NCI-H2227 (cell line): ENCODE data around the gene BTG2.
A peak's percentile ranks its signal among the peaks of the same experiment; 100 is the strongest.
"Not testable (repeated sequence)": the region's sequence is repeated elsewhere in the genome, so short reads cannot be mapped to it uniquely, and the experiment has no call there.

Experiments
- DNase-seq: peaks from one replicate; lab custom pipeline; 2025; ENCODE audit not compliant: unreplicated experiment; lab: John Stamatoyannopoulos, UW

The BTG2 gene

GRCh38 chr1:203314025-203314759 lies 8.9 kb downstream of the BTG2 start:
- DNase-seq, result not testable (repeated sequence)

GRCh38 chr1:203316626-203317093 lies 11.3 kb downstream of the BTG2 start:
- DNase-seq, result no peak

- DNase-seq, result no peak
Measured at GRCh38 chr1:203317429-203318228, 12.3 kb downstream of the BTG2 start.

- DNase-seq, result no peak
Measured at GRCh38 chr1:203318229-203318517, 12.9 kb downstream of the BTG2 start.

GRCh38 chr1:203320591-203321272 lies 15.4 kb downstream of the BTG2 start:
- peak; percentile 38 for DNase-seq

GRCh38 chr1:203321273-203322052 lies 16.1 kb downstream of the BTG2 start:
- DNase-seq, result no peak

- DNase-seq, result no peak
Measured at GRCh38 chr1:203322500-203323179, 17.3 kb downstream of the BTG2 start.

GRCh38 chr1:203323587-203323986 lies 18.3 kb downstream of the BTG2 start:
- no peak for DNase-seq

- DNase-seq, result no peak
Measured at GRCh38 chr1:203324105-203325025, 19.0 kb downstream of the BTG2 start.

- DNase-seq, result no peak
Measured at GRCh38 chr1:203325026-203325417, 19.7 kb downstream of the BTG2 start.

- DNase-seq, result peak; percentile 19
Measured at GRCh38 chr1:203325418-203326091, 20.2 kb downstream of the BTG2 start.

GRCh38 chr1:203326830-203327683 lies 21.7 kb downstream of the BTG2 start:
- DNase-seq, result peak; percentile 95

GRCh38 chr1:203327684-203328457 lies 22.6 kb downstream of the BTG2 start:
- peak; percentile 80 for DNase-seq

GRCh38 chr1:203328714-203329122 lies 23.4 kb downstream of the BTG2 start:
- peak; percentile 76 for DNase-seq

GRCh38 chr1:203331224-203331623 lies 25.9 kb downstream of the BTG2 start:
- DNase-seq, result no peak

- no peak for DNase-seq
Measured at GRCh38 chr1:203335503-203335902, 30.2 kb downstream of the BTG2 start.

- no peak for DNase-seq
Measured at GRCh38 chr1:203336097-203336496, 30.8 kb downstream of the BTG2 start.
